IPS-20b (cell line): ENCODE results near the gene TBL1Y.

Experiments used
- H3K27ac ChIP-seq: one replicate; pipeline ENCODE4 v1.5.1; 2013; ENCODE audit warnings: low read length
- H3K27me3 ChIP-seq: 2 replicates; pipeline ENCODE4 v1.6.1; 2013; ENCODE audit warnings: mild to moderate bottlenecking, low read length, inconsistent platforms; ENCODE audit not compliant: insufficient read depth
- H3K36me3 ChIP-seq: 2 replicates; pipeline ENCODE4 v1.6.1; 2013; ENCODE audit warnings: low read depth, mild to moderate bottlenecking, inconsistent platforms, low read length, moderate library complexity; ENCODE audit not compliant: insufficient read depth
- H3K4me1 ChIP-seq: 2 replicates; pipeline ENCODE4 v1.6.1; 2013; ENCODE audit warnings: mild to moderate bottlenecking, control low read depth, inconsistent platforms, low read length, moderate library complexity; ENCODE audit not compliant: insufficient read depth
- H3K4me3 ChIP-seq: 2 replicates; pipeline ENCODE4 v1.5.1; 2013; ENCODE audit warnings: mild to moderate bottlenecking, low read length, inconsistent platforms
- H3K9ac ChIP-seq: 2 replicates; pipeline ENCODE4 v1.6.1; 2013; ENCODE audit warnings: low read depth, mild to moderate bottlenecking, inconsistent platforms, low read length, moderate library complexity
- H3K9me3 ChIP-seq: 2 replicates; pipeline ENCODE4 v1.6.1; 2013; ENCODE audit warnings: mild to moderate bottlenecking, low read depth, low read length, inconsistent platforms; ENCODE audit not compliant: insufficient read depth

Gene TBL1Y

DNA sequence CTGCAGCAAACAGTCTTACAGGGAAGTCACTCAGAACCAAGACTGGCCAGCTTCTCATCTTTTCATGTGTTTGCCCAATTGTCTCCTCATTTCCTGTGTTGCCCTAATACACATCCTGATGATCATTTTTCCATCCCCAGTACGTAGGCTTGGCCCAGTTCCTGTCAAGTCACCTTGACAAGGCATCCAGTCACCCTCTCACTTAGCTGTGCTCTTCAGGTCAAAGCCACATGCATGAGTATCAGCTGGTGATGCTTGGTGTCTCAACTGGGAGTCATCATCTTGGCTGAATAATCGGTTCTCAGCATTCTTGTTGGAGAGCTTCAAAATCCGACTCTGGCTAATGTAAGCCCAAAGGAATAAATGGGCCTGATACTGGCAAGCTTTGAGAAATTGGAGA, 186.5 kb downstream of the TBL1Y start:
- no peaks in the 10 kb centered on the region for H3K4me1 ChIP-seq
- no peaks in the 10 kb centered on the region for H3K9me3 ChIP-seq
- H3K36me3 ChIP-seq: no peaks in the 10 kb centered on the region
- H3K4me3 ChIP-seq: no peak overlapping the region
- H3K27ac ChIP-seq: no peak overlapping the region
- H3K27me3 ChIP-seq: no peaks in the 10 kb centered on the region
- H3K9ac ChIP-seq: no peak overlapping the region

DNA sequence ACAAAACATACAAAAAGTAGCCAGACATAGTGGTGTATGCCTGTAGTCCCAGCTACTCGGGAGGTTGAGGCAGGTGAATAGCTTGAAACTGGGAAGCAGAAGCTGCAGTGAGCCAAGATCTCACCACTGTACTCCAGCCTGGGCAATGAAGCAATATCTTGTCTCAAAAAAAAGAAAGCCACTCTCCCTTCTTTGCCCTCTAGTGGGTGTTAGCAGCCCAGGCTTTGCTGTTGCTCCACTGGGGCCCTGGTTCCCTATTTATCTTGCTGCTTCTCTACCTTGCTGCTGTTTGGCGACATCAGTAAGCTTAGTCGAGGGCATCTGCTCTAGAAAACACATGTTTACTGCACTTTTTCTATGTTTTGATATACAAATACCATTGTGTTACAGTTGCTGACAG, 189.2 kb downstream of the TBL1Y start:
- H3K9ac ChIP-seq: no peak overlapping the region

GRCh38 chrY:7102680-7103079, 192.2 kb downstream of the TBL1Y start:
- Histone ChIP-seq H3K4me3 (no peak overlapping the region), H3K36me3 (no peaks in the 10 kb centered on the region), H3K4me1 (no peaks in the 10 kb centered on the region), H3K27me3 (no peaks in the 10 kb centered on the region), H3K9ac (no peak overlapping the region), H3K9me3 (no peaks in the 10 kb centered on the region), H3K27ac (no peak overlapping the region)

More for the DNA sequence above, 189.2 kb downstream of the TBL1Y start:
- no peak overlapping the region for H3K4me3 ChIP-seq
- H3K4me1 ChIP-seq: no peaks in the 10 kb centered on the region
- no peaks in the 10 kb centered on the region for H3K9me3 ChIP-seq
- no peak overlapping the region for H3K27ac ChIP-seq
- H3K36me3 ChIP-seq: no peaks in the 10 kb centered on the region
- H3K27me3 ChIP-seq: no peaks in the 10 kb centered on the region

- H3K4me1 ChIP-seq: no peaks in the 10 kb centered on the region
- no peaks in the 10 kb centered on the region for H3K27me3 ChIP-seq
- H3K9me3 ChIP-seq: no peaks in the 10 kb centered on the region
- H3K9ac ChIP-seq: no peak overlapping the region
- H3K4me3 ChIP-seq: no peak overlapping the region
- H3K27ac ChIP-seq: no peak overlapping the region
- H3K36me3 ChIP-seq: no peaks in the 10 kb centered on the region
Observed at GRCh38 chrY:7107179-7107578, 196.7 kb downstream of the TBL1Y start.

DNA sequence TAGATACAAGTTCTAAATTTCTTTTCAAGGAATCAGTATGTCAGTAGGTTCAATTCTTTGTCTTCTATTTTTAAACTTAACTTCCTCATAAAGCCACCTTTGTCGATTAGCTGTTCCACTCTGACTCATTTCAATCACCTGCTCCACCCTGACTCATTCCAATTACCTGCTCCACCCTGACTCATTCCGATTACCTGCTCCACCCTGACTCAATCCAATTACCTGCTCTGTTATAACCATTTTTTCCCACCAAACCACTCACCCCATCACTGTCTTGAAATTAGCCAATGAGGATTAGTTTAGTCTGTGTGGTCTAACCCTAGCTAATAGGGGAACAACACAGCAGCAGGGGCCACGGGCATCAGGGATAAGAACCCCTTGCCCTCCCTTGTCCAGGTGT, 199.6 kb downstream of the TBL1Y start:
- Histone ChIP-seq H3K4me3 (no peak overlapping the region), H3K9me3 (no peaks in the 10 kb centered on the region), H3K9ac (no peak overlapping the region), H3K27ac (no peak overlapping the region), H3K4me1 (no peaks in the 10 kb centered on the region), H3K36me3 (no peaks in the 10 kb centered on the region), H3K27me3 (no peaks in the 10 kb centered on the region)

DNA sequence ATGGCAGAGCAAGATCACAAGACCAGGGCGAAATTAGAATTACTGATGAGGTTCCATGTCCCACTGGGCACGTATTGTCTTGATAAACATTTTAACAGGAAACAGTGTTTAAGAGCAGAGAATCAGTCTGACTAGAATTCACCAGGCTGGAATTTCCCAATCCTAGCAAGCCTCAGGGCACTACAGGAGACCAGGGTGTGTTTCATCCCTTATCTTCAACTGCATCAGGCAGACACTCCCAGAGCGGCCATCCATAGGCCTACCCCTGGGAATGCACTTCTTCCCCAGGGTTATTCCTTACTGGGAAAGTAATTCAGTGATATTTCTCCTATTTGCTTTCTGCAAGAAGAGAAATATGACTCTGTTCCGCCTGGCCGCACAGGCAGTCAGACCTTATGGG, 205.4 kb downstream of the TBL1Y start:
- Histone ChIP-seq H3K9ac (no peak overlapping the region), H3K4me3 (no peak overlapping the region), H3K27me3 (no peaks in the 10 kb centered on the region), H3K36me3 (no peaks in the 10 kb centered on the region), H3K4me1 (no peaks in the 10 kb centered on the region), H3K27ac (no peak overlapping the region), H3K9me3 (no peaks in the 10 kb centered on the region)

DNA sequence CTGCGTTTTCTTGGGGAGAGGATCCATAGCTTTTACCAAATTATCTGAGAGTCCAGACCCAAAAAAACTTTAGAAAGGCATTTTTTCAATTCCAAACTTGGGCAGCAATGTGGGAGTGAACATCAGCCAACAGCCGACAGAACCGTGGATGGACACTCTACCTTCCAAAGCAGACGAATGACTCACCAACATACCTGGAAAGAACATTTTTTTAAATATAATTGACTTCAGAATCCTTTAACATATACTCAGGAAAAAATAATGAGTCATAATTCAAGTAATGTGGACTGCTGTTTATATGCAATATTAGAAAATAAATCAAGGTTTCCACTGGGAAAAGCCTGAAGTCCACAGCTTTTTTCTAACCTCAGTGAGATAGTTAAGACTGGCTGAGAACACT, 211.7 kb downstream of the TBL1Y start:
- Histone ChIP-seq H3K9me3 (no peaks in the 10 kb centered on the region), H3K4me3 (no peak overlapping the region), H3K9ac (no peak overlapping the region), H3K27ac (no peak overlapping the region), H3K36me3 (no peaks in the 10 kb centered on the region), H3K27me3 (no peaks in the 10 kb centered on the region), H3K4me1 (no peaks in the 10 kb centered on the region)

GRCh38 chrY:7125136-7126056, 214.9 kb downstream of the TBL1Y start:
- Histone ChIP-seq H3K36me3 (no peaks in the 10 kb centered on the region), H3K4me3 (no peak overlapping the region), H3K4me1 (no peaks in the 10 kb centered on the region), H3K9me3 (no peaks in the 10 kb centered on the region), H3K9ac (no peak overlapping the region), H3K27me3 (no peaks in the 10 kb centered on the region), H3K27ac (no peak overlapping the region)

DNA sequence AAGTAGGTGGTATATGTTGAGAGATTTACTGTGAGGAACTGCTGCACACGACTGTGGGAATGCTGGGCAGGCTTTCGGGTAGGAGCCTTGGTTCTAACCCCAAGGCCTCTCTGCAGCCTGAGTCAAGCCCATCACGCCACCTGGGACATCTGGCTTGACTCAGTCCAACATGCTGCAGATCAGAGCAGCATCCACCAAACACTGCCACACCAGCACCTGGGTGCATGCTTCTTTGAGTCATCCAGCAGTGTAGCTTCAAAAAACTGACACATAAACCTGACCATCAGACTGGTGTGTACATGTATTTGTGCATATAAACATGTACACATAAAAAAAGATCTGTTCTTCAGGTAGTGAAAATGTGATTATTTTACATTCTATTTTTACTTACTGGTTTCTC, 217.7 kb downstream of the TBL1Y start:
- Histone ChIP-seq H3K4me3 (no peak overlapping the region), H3K27me3 (no peaks in the 10 kb centered on the region), H3K36me3 (no peaks in the 10 kb centered on the region), H3K4me1 (no peaks in the 10 kb centered on the region), H3K9ac (no peak overlapping the region), H3K27ac (no peak overlapping the region), H3K9me3 (no peaks in the 10 kb centered on the region)
